Measurements from ENCODE around the gene SETBP1. TPM values are rescaled to one million over a fixed set of nuclear protein-coding genes. Genes with fewer than 3 reads are reported as not detected.

The SETBP1 gene
- total RNA-seq, 1 experiment from 2014 or later = 0.05 TPM

- no peak overlapping the region for H2AFZ ChIP-seq (ENCODE audit: low read depth, low read length, poor library complexity, severe bottlenecking)
- no peak overlapping the region for H3K4me2 ChIP-seq (ENCODE audit: low read length)
- H3K9ac ChIP-seq (ENCODE audit: low read length) = no peak overlapping the region
- H3K4me1 ChIP-seq (ENCODE audit: control insufficient read depth in 1 of 2, insufficient read depth in 2 of 2, low read length in 2 of 2) = no peaks in the 10 kb centered on the region
- no peaks in the 10 kb centered on the region for H3K27me3 ChIP-seq (ENCODE audit: insufficient read depth, low read length)
- H3K9me2 ChIP-seq (ENCODE audit: insufficient read depth) = no peaks in the 10 kb centered on the region
- DNase-seq (ENCODE audit: low read depth, low spot score) (no peak), ATAC-seq (no peak)
- H3K27ac ChIP-seq (ENCODE audit: low read depth, low read length) = no peak overlapping the region
- H3K4me3 ChIP-seq (replicated peaks in 1 of 2; ENCODE audit: low read depth in 1 of 2, low read length in 2 of 2) = no peak overlapping the region
- TF ChIP-seq CBX3 (IDR thresholded peaks at IDR 0.05; ENCODE audit: low read depth) (no peak), EZH2 (IDR thresholded peaks at IDR 0.05) (no peak), CEBPB (IDR thresholded peaks at IDR 0.05; ENCODE audit: low read depth) (no peak), REST (IDR thresholded peaks at IDR 0.05; ENCODE audit: low read depth) (no peak), RAD21 (IDR thresholded peaks at IDR 0.05; ENCODE audit: low read depth) (no peak), POLR2A (IDR thresholded peaks at IDR 0.05; ENCODE audit: borderline replicate concordance, extremely low read depth, insufficient read depth, insufficient read length) (no peak)
- H3K9me3 ChIP-seq (ENCODE audit: control insufficient read depth in 1 of 2, insufficient read depth in 1 of 2, low read depth in 1 of 2, low read length in 2 of 2) = peaks cover 8 to 15% of the 10 kb centered on the region in 2 experiments; a peak in 2 of 4 replicates
- intact Hi-C loops (cut with micrococcal nuclease) = no loop called here
- H3K79me2 ChIP-seq (ENCODE audit: insufficient read depth, low read length) = no peaks in the 10 kb centered on the region
- H3K36me3 ChIP-seq (ENCODE audit: control insufficient read depth in 1 of 2, insufficient read depth in 2 of 2, low read length in 2 of 2) = no peaks in the 10 kb centered on the region
- no TSS peak for BruUV-seq (replicated peaks)
- CTCF ChIA-PET = no interaction called here
- RAD21 ChIA-PET (ENCODE audit: low non-redundant PET in 1 of 2, low total read pairs in 2 of 2, uncharacterized antibody in 2 of 2, unreplicated experiment in 2 of 2) = no interaction called here
- POLR2A ChIA-PET = no interaction called here
- no peaks in the 10 kb centered on the region for H4K20me1 ChIP-seq (ENCODE audit: insufficient read depth)
Observed at GRCh38 chr18:44927127-44927849, 246.6 kb downstream of the SETBP1 start.

DNA sequence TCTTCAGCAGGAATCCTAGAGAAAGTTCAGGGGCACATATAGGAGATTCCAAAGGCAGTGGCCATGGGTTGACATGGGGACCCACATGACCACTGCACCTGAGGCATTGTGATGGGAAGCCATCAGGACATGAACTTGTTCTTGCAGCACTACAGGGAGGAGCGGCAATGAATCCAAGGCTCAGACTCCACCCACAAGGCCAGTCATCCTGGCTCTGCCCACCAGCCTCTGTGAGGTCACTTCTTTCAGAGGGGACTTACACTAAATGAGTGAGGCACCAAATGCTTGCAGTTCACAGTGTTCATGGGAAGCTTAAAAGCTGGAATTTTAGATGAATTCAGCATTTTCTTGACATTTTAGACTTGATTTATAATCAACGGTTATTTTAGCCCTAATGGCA, 254.2 kb downstream of the SETBP1 start:
- TF ChIP-seq ELF1 (IDR thresholded peaks at IDR 0.05; ENCODE audit: borderline replicate concordance, low read depth) (no peak), EZH2phosphoT487 (IDR thresholded peaks at IDR 0.05; ENCODE audit: borderline replicate concordance) (no peak), ZFX (IDR thresholded peaks at IDR 0.05) (no peak), SRF (IDR thresholded peaks at IDR 0.05; ENCODE audit: low read depth) (no peak), EGR1 (IDR thresholded peaks at IDR 0.05; ENCODE audit: low read depth) (no peak), SIN3A (IDR thresholded peaks at IDR 0.05; ENCODE audit: low read depth) (no peak), POLR2AphosphoS5 (IDR thresholded peaks at IDR 0.05; ENCODE audit: low read depth, low read length) (no peak)
- TF ChIP-seq, protein P1, sequence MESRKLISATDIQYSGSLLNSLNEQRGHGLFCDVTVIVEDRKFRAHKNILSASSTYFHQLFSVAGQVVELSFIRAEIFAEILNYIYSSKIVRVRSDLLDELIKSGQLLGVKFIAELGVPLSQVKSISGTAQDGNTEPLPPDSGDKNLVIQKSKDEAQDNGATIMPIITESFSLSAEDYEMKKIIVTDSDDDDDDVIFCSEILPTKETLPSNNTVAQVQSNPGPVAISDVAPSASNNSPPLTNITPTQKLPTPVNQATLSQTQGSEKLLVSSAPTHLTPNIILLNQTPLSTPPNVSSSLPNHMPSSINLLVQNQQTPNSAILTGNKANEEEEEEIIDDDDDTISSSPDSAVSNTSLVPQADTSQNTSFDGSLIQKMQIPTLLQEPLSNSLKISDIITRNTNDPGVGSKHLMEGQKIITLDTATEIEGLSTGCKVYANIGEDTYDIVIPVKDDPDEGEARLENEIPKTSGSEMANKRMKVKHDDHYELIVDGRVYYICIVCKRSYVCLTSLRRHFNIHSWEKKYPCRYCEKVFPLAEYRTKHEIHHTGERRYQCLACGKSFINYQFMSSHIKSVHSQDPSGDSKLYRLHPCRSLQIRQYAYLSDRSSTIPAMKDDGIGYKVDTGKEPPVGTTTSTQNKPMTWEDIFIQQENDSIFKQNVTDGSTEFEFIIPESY (IDR thresholded peaks at IDR 0.05; ENCODE audit: extremely low read depth, insufficient replicate concordance, low read length) = no peak
- TF ChIP-seq, protein P2, sequence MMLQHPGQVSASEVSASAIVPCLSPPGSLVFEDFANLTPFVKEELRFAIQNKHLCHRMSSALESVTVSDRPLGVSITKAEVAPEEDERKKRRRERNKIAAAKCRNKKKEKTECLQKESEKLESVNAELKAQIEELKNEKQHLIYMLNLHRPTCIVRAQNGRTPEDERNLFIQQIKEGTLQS (IDR thresholded peaks at IDR 0.05) = no peak
- Histone ChIP-seq H3K9me2 (ENCODE audit: insufficient read depth) (no peaks in the 10 kb centered on the region), H3K27me3 (ENCODE audit: insufficient read depth, low read length) (no peaks in the 10 kb centered on the region), H3K79me2 (ENCODE audit: insufficient read depth, low read length) (no peaks in the 10 kb centered on the region), H3K4me3 (replicated peaks in 1 of 2; ENCODE audit: low read depth in 1 of 2, low read length in 2 of 2) (no peak overlapping the region), H3K36me3 (ENCODE audit: control insufficient read depth in 1 of 2, insufficient read depth in 2 of 2, low read length in 2 of 2) (no peaks in the 10 kb centered on the region), H3K4me2 (ENCODE audit: low read length) (no peak overlapping the region), H3K9me3 (ENCODE audit: control insufficient read depth in 1 of 2, insufficient read depth in 1 of 2, low read depth in 1 of 2, low read length in 2 of 2) (no peaks in the 10 kb centered on the region; a peak in 1 of 4 replicates), H3K27ac (ENCODE audit: low read depth, low read length) (no peak overlapping the region), H2AFZ (ENCODE audit: low read depth, low read length, poor library complexity, severe bottlenecking) (no peak overlapping the region), H4K20me1 (ENCODE audit: insufficient read depth) (no peaks in the 10 kb centered on the region), H3K9ac (ENCODE audit: low read length) (no peak overlapping the region), H3K4me1 (ENCODE audit: control insufficient read depth in 1 of 2, insufficient read depth in 2 of 2, low read length in 2 of 2) (no peaks in the 10 kb centered on the region)
- BruUV-seq (replicated peaks) = no TSS peak
- no peak for DNase-seq (ENCODE audit: low read depth, low spot score)
- intact Hi-C loops (cut with micrococcal nuclease) = no loop called here
- ATAC-seq = no peak
- ChIA-PET CTCF (no interaction called here), POLR2A (no interaction called here), RAD21 (ENCODE audit: low non-redundant PET in 1 of 2, low total read pairs in 2 of 2, uncharacterized antibody in 2 of 2, unreplicated experiment in 2 of 2) (no interaction called here)
